NCI-H345 treated with DMSO at 0.1 percent for 48 hours (cell line): ENCODE results near the gene ZNF831.

Experiments used
- DNase-seq: peaks from one replicate; lab custom pipeline; 2025; ENCODE audit not compliant: unreplicated experiment; lab: John Stamatoyannopoulos, UW

The ZNF831 gene

GRCh38 chr20:59246691-59247400 is 83.2 kb downstream of the ZNF831 start:
- DNase-seq: no peak

DNA sequence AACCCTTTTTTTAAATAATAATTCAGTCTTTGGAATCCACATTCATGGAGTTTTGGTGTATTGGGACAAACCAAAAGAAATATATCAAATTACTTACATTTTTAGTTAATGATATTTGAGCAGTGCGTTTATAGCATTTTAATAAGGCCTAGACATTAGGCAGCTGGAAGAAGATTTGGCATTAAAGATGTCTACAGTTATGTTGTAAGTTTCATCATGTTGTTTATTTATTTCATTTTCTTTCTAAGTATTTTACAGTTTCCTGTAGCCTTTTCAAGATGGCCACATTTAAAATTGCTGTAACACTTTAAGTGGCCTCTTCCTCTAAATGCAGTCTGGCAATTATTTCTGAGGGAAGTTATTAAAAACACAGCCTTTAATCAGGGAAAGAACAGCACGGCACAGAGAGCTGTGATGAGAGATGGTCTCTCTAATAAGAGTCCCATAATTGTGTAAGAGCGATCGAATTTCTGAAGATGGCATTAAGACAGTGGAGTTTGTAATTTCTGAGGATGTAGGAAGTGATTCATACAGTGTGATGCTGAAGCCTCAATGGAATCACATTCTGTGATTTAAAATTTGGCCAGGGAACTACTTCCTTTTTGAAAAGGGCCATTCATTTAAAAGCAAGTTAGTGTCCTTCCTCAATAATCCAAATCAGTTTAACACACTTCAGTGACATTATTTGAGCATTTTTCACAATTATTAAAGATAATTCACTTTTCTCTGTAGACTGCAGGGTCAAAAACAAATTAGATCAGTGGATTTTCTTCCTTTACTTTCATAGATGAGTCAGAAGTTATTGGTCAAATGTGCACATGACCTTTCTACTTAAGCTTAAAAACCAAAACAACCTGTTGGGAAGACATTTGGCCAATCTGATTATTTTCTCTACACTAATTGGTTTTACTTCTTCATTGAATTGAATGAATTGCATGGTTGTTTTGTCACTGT is 84.4 kb downstream of the ZNF831 start:
- DNase-seq: no peak

GRCh38 chr20:59250293-59250692 is 86.7 kb downstream of the ZNF831 start:
- no peak for DNase-seq

- no peak for DNase-seq
Observed at GRCh38 chr20:59253325-59253724, 89.7 kb downstream of the ZNF831 start.

GRCh38 chr20:59253779-59254319 is 90.2 kb downstream of the ZNF831 start:
- DNase-seq: no peak

DNA sequence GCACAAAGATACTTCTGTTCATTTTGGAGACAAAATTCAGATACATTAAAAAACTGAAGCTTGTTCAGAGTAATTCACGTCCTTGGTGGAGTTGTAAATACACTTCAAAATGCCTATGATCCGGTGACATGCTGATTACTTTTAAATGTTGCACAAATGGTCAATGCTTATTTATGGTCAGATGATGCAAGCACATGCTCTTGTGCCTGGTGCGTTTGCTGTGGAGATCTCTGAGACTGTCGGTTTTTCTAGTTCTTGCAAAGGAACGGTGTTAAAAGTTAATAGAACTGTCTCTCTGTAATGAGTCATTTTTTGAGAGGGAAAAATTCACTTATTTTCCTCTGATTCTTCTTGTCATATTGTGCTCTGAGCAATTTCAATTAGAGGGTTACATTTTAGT is 91.6 kb downstream of the ZNF831 start:
- no peak for DNase-seq

DNA sequence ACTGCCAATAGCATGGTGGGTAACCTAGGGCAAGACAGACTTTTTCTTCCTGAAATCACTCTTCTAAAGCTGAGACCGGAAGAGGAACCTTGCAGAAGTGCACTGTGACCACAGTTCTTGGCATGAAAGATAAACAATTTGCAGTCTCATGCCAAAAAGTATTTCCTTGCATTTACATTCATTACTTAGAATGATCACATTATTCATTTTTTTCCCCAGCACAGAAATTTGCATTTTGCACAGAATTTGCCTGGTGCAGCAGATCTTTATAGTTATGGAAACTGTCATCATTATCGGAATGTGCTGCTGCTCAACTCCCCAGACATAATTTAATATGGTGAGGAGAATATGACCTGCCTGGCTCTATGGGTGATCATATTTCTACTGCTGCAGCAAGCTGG is 94.6 kb downstream of the ZNF831 start:
- no peak for DNase-seq

DNA sequence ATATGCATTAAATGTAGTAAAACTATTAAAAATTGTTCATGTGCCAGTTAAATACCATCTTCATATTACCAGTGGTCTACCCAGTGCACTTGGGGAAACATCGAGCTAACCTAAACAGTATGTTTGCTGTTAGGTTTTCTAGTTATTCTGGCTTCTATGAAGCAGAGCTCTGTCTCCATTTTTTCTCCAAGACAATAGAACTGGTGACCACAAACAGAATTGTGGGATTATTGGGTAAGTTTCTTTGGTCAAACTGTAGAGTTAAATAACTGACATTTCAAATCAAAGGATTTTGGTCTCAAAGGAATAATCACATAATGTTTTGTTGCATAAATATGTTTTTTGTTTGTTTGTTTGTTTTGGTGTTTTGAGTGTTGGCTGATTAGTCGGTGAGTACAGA is 96.3 kb downstream of the ZNF831 start:
- DNase-seq: no peak

DNA sequence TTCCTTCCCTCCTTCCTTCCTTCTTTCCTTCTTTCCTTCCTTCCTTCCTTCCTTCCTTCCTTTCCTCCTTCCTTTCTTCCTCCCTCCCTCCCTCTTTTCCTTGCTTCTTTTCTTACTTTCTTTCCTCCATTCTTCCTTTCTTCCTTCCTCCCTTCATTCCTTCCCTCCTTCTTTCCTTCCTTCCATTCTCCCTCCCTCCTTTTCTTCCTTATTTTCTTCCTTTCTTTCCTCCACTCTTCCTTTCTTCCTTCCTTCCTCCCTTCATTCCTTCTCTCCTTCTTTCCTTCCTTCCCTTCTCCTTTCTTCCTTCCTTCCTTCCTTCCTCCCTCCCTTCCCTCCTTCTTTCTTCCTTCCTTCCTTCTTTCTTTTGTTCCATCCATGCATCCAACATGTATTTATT is 101.7 kb downstream of the ZNF831 start:
- DNase-seq: no peak

GRCh38 chr20:59268870-59269269 is 105.2 kb downstream of the ZNF831 start:
- no peak for DNase-seq

DNA sequence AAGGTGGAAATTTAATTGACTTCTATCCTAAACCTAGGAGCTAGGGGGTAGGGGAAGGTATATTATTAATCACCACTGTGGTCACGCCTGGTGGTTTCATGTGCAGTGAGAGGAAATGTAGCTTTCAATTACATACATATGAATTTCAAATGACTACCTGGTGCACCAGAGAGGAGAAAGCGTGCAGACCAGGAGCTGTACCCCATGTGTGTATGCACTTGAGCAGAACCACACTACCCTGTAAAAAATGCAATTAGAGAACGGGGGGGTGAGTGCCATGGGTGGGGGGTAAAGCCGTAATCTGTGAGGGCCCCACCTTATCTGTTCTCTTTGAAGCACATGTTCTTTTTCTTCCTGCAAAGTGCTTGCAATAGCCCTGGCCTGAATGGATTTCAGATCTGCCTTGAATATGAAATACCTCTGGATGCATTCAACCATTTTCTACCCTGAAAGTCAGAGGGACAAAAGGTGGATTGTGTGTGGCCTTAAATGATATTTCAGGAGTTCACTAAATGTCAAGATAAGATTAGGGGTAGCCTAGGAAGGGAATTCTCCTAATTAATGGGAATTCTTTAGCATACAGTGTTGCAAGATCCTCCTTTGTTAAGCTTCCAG is 105.9 kb downstream of the ZNF831 start:
- DNase-seq: no peak

GRCh38 chr20:59270380-59270779 is 106.8 kb downstream of the ZNF831 start:
- DNase-seq: no peak

GRCh38 chr20:59273739-59274357 is 110.2 kb downstream of the ZNF831 start:
- DNase-seq: no peak

DNA sequence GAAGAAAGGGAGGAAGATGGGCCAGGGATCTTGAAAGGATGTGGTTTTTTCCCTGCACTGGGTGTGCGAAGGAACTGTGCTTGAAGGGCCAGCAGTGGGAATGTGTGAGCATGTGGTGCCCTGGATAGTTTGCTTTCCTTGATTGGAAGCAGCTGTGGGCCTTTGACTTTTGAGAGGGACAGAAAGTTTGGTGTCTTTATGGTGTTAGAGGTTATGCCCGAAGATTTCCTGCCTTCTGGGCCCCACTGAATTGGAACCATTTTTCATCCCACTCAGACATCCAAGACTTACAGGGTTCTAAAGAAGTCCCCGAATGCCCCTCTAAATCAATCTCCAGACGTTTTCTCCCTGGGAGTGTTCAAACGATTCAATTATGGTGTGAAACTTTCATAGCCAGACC is 113.3 kb downstream of the ZNF831 start:
- no peak for DNase-seq

DNA sequence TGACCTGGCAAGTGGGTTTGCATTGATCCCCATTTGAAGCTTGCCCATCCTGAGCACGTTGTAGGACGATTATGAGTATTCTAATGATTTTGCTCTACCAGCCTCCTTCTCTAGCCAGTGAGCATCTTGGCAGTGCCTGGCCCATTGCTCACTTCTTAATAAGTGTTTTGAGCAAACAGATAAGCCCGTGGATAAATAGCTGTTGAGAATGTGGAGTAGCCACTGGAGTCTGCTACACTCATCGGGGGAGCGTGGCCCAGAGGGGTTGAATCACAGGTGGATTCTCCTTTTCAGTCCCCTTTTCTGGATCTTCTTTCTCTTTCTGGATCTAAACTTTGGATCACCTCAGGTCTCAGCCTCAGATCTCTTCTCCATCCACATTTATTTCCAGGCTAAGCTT is 120.8 kb downstream of the ZNF831 start:
- no peak for DNase-seq

DNA sequence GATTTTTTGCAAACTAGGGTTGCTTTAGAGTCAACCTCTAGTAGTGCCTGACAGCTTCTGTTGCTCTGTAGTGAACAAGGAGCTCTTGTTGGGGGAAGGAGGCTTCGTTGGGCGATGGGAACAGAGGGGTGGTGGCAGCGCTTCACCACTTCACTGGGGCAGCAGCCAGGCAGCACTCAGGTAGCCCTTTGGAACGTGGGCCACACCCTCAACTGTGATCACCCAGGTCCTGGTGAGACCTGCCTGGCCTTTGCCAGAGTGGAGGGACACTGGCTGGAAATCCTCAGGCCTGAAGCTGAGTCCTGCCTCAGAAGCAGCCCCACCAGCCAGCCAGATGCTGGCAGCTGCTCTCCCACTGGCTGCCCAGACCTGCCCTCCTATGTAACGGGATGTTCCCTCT is 126.4 kb downstream of the ZNF831 start:
- no peak for DNase-seq

DNA sequence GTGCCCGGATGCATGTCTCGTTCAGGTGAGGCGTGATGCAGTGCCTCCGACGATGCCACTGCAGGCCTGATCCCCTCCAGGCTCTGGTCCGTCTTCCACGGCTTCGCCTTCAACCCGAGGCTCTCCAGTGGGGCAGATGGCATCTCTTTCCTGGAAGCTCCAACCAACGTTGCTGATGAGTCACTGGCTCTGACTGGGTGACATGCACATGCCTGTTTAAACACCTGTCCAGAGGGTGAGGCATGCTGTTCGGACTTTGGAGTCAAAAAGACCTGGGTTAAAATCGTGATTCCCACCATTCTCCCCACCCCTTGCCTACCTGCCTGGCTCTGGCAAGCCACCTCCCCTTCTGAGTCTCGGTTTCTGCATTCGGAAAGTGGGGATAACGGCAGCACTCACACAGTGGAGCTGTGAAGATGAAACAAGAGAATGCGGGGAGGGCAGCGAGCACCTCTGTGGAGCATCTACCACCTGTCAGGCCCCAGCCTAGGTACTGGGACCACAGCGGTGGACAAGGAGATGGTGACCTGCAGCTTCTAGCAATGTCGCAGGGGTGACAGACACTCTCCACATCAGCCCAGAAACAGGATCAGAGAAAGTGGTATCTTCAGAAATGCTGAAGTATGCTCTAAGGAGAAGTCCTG is 128.2 kb downstream of the ZNF831 start:
- no peak for DNase-seq

DNA sequence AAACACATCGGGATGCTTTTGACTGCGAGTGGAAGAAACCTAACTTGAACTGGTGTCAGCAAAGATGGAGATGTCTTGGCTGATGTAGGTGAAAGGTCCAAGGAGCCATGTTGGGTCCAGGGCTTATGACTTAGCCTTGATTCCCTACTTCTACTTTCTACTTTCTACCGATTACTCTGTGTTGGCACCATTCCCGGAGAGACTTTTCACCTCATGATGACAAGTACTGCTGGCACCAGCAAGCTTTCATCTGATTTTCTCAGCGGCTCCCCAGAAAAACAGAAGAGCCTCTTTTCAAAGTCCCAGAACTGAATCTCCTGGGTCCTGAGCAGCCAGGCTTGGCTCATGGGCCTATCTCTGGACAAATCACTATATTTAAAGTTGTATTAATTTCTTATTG is 131.9 kb downstream of the ZNF831 start:
- DNase-seq: no peak

- no peak for DNase-seq
Observed at GRCh38 chr20:59297686-59298085, 134.1 kb downstream of the ZNF831 start.

DNA sequence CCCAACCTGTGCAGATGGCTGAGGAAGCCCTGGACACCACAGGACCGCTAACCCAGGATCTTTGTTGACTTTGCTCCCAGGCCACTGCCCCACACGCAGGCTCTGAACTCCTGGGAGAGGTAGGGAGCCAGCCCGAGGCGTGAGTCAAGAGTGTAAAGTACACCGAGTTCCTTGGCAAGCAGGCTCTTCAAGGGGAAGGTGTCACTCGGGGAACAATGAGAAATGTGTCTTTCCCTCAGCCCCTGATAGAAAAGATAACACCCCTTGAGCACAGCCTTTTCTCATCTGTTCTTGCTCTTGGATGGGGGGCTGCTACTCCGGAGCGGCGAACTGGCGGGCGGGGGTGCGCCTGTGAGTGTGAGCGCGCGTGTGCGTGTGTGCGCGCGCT is 136.3 kb downstream of the ZNF831 start:
- no peak for DNase-seq
